ENCODE measurements around the gene ING3.

DNA sequence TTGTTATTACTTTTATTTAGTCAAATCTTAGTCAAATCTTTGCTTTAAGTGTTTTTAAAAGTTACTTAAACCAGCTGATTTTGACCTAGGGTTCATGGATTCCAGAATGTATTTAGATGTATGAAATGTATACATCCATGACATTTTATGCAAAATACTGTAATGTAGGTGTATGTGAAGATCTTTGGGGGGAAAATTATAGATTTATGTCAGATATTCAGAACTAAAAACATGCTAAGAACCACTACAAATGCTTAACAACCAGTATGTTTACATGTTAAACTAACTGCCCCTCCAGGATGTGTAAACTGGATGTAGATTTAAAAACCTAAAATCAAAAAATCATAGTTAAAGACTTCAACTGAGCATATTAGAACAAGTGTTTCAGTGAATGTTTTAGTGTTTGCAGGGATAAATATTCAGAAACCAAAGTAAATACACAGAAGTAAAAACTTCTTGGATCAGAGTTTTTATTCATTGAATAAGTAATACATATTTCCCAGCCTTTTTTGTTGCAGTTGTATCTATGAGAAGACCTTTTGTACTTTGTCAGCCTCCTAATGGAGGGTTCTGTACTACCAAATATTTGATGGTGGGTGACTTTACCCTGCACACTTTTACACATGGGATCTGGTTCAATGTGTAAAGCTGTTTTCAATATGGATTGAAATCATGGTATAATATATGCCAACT is 41.8 kb downstream of the ING3 start:
- TF ChIP-seq EP300 (IDR thresholded peaks at IDR 0.05): no peak
- TF ChIP-seq, protein P1, sequence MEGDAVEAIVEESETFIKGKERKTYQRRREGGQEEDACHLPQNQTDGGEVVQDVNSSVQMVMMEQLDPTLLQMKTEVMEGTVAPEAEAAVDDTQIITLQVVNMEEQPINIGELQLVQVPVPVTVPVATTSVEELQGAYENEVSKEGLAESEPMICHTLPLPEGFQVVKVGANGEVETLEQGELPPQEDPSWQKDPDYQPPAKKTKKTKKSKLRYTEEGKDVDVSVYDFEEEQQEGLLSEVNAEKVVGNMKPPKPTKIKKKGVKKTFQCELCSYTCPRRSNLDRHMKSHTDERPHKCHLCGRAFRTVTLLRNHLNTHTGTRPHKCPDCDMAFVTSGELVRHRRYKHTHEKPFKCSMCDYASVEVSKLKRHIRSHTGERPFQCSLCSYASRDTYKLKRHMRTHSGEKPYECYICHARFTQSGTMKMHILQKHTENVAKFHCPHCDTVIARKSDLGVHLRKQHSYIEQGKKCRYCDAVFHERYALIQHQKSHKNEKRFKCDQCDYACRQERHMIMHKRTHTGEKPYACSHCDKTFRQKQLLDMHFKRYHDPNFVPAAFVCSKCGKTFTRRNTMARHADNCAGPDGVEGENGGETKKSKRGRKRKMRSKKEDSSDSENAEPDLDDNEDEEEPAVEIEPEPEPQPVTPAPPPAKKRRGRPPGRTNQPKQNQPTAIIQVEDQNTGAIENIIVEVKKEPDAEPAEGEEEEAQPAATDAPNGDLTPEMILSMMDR (IDR thresholded peaks at IDR 0.05): no peak

All from ovary (tissue), 3 donors.